K562 (cell line): Measurements from ENCODE around the gene INPP5E. TPM values are rescaled to one million over a fixed set of nuclear protein-coding genes. Genes with fewer than 3 reads are reported as not detected.

Source experiments
- MGA ChIP-seq: fragments of 450-650 bp; IDR thresholded peaks from 2 replicates; pipeline ENCODE4 v1.6.1; 2016; ENCODE audit warnings: mild to moderate bottlenecking, moderate library complexity
- TAF15 ChIP-seq: fragments of 200-400 bp; formaldehyde crosslinking; IDR thresholded peaks from 2 replicates; pipeline ENCODE4 v1.6.1; 2017; ENCODE audit warnings: mild to moderate bottlenecking, low read depth, low read length, moderate library complexity
- TSC22D4 ChIP-seq: fragments of 450-650 bp; IDR thresholded peaks from 2 replicates; pipeline ENCODE4 v1.6.1; 2016; ENCODE audit warnings: missing genetic modification characterization, missing biosample characterization, control low read depth
- ZBTB40 ChIP-seq, 2 experiments: fragments of 450-650 bp in 1 of 2; sonication (generic) in 1 of 2; formaldehyde crosslinking in 1 of 2; IDR thresholded peaks; 2 replicates each; pipeline versions ENCODE4 v1.7.1 to v1.9.0; 2016 to 2022; ENCODE audit warnings: inconsistent platforms in 1 of 2, mild to moderate bottlenecking in 1 of 2, missing genetic modification reagents in 1 of 2
- ZNF174 ChIP-seq: fragments of 250-450 bp; sonication (Bioruptor Pico); IDR thresholded peaks from 2 replicates; pipeline ENCODE4 v1.4.0; 2020; ENCODE audit warnings: mild to moderate bottlenecking
- polyA plus RNA-seq, 8 experiments: library from polyadenylated mRNA; depleted of rRNA in 4 of 8; stranded (reverse) in 5 of 8; unstranded in 3 of 8; fragments of >200 nt; fragmentation: Nextera tagmentation in 2 of 8; fragmentation: Illumina TruSeq in 1 of 8; extraction: Ambion mirVana in 2 of 8; extraction: Trizol in 1 of 8; gene quantifications; 2 replicates each; pipeline versions ENCODE4 v1.2.1 to v1.2.3, GENCODE V29; 2011 to 2014; ENCODE audit warnings: inconsistent platforms in 1 of 8, missing spikeins in 1 of 8
- total RNA-seq, 7 experiments: library from RNA; depleted of rRNA in 6 of 7; stranded (reverse); fragments of >200 nt in 6 of 7; fragmentation: Illumina TruSeq in 2 of 7; extraction: Trizol in 2 of 7; gene quantifications; 2 replicates each; pipeline versions ENCODE4 v1.2.1 to v1.2.3, GENCODE V29; 2011 to 2021; ENCODE audit warnings: low replicate concordance in 1 of 7

The INPP5E gene
- total and polyA plus RNA-seq, 9 of the 15 experiments (the other 6 are each of a cell fraction or from before 2014, with no cell fraction given): 0.38 to 17.4 (median 4.9) TPM

GRCh38 chr9:136451221-136451877 lies 11.7 kb upstream of the INPP5E start (continued):
- TF ChIP-seq MGA (no peak), ZBTB40 (IDR thresholded peaks at IDR 0.05) (no peak), ZBTB40 (CRISPR knock-in tag; IDR thresholded peaks at IDR 0.05) (no peak), TAF15 (no peak), ZNF174 (CRISPR knock-in tag) (no peak), TSC22D4 (tag) (no peak)
